Lung (tissue), 12 donors: ENCODE measurements around the gene DPP6. TPM values are rescaled to one million over a fixed set of nuclear protein-coding genes. Genes with fewer than 3 reads are reported as not detected.

Experiments
- ATAC-seq: fragments of 200-7000 bp; cut with Tn5 transposase; one replicate; pipeline ENCODE4 v1.9.1; 2020; ENCODE audit warnings: moderate number of reproducible peaks; ENCODE audit not compliant: insufficient read depth, low FRiP score
- DNase-seq, 3 donors: peaks; one replicate each; pipeline ENCODE4 v3.0.0-alpha.2; 2013 to 2017
- H3K27ac ChIP-seq, 2 donors: one replicate each; pipeline ENCODE4 v1.5.1; 2013; ENCODE audit warnings: mild to moderate bottlenecking in 2 of 2, moderate library complexity in 2 of 2, control low read depth in 1 of 2, inconsistent platforms in 1 of 2, low read depth in 1 of 2, low read length in 1 of 2
- H3K27me3 ChIP-seq, 3 donors: one replicate each; pipeline ENCODE4 v1.5.1; 2013; ENCODE audit warnings: low read length in 2 of 3; ENCODE audit not compliant: control insufficient read depth in 3 of 3, insufficient read depth in 3 of 3
- H3K36me3 ChIP-seq, 4 donors: one replicate each; pipeline ENCODE4 v1.5.1; 2013; ENCODE audit warnings: low read length in 4 of 4, mild to moderate bottlenecking in 1 of 4, moderate library complexity in 1 of 4; ENCODE audit not compliant: control insufficient read depth in 4 of 4, insufficient read depth in 4 of 4
- H3K4me1 ChIP-seq, 5 donors: one replicate each; pipeline ENCODE4 v1.5.1; 2013; ENCODE audit warnings: low read length in 5 of 5, mild to moderate bottlenecking in 2 of 5, moderate library complexity in 1 of 5; ENCODE audit not compliant: control insufficient read depth in 5 of 5, insufficient read depth in 5 of 5
- H3K4me3 ChIP-seq: one replicate; pipeline ENCODE4 v1.5.1; 2013; ENCODE audit warnings: mild to moderate bottlenecking, control low read depth, moderate library complexity
- H3K9ac ChIP-seq, 2 donors: one replicate each; pipeline ENCODE4 v1.5.1; 2013; ENCODE audit warnings: low read length in 2 of 2, control low read depth in 1 of 2; ENCODE audit not compliant: insufficient read depth in 1 of 2
- H3K9me3 ChIP-seq, 4 donors: one replicate each; pipeline ENCODE4 v1.5.1; 2013; ENCODE audit warnings: low read length in 3 of 4, mild to moderate bottlenecking in 1 of 4, moderate library complexity in 1 of 4; ENCODE audit not compliant: control insufficient read depth in 4 of 4, insufficient read depth in 3 of 4
- CTCF ChIP-seq: IDR thresholded peaks from 2 replicates; pipeline ENCODE4 v1.5.1; 2012; ENCODE audit warnings: mild to moderate bottlenecking; ENCODE audit errors: control extremely low read depth, extremely low read depth
- WGBS, 2 donors: extraction: QIAGEN DNeasy Blood & Tissue Kit; methylation state at CpG; one replicate each; pipeline ENCODE4 v1.1.7; 2013; 5-methylcytosine and 5-hydroxymethylcytosine counted together
- polyA plus RNA-seq, 2 donors: library from polyadenylated mRNA; stranded (reverse); fragments of 200-250 nt; gene quantifications; one replicate each; pipeline ENCODE4 v1.2.1, GENCODE V29; 2013
- total RNA-seq, 2 donors: library from RNA; depleted of rRNA in 1 of 2; stranded (reverse); fragments of >200 nt in 1 of 2; gene quantifications; one replicate each; pipeline ENCODE4 v1.2.1, GENCODE V29; 2014 to 2021
- donor health status: control.
- donor health status: control.
- donor health status: Bipolar disorder and iron deficiency.
- donor health status: healthy.
- donor health status: DM: yes; HTN: yes; CAD: no.

Gene DPP6
- total and polyA plus RNA-seq, 4 donors = 0.08 to 1.3 (median 0.75) TPM

- no peaks in the 10 kb centered on the region for H3K27me3 ChIP-seq
- H3K36me3 ChIP-seq = no peaks in the 10 kb centered on the region
- H3K9me3 ChIP-seq = peaks cover 0 to 11% (median 1%) of the 10 kb centered on the region in 4 donors
- H3K4me1 ChIP-seq = no peaks in the 10 kb centered on the region
- H3K9ac ChIP-seq = no peak overlapping the region
- H3K27ac ChIP-seq = no peak overlapping the region
- no peak overlapping the region for H3K4me3 ChIP-seq
- DNase-seq (no peak), ATAC-seq (no peak)
- TF ChIP-seq CTCF = no peak
- 75 to 88% methylated on average over 16 of the region's 16 CpGs for WGBS, 2 donors
Observed at GRCh38 chr7:154781369-154782303, 729.4 kb downstream of the DPP6 start.

GRCh38 chr7:154783281-154783909 lies 731.2 kb downstream of the DPP6 start:
- ATAC-seq = no peak

GRCh38 chr7:154785898-154786297 lies 733.7 kb downstream of the DPP6 start:
- H3K27ac ChIP-seq = no peak overlapping the region
- TF ChIP-seq CTCF = no peak
- peaks cover 0 to 13% (median 1%) of the 10 kb centered on the region in 4 donors for H3K9me3 ChIP-seq
- 24 to 78% methylated on average over 2 of the region's 2 CpGs for WGBS, 2 donors
- no peak overlapping the region for H3K4me3 ChIP-seq
- H3K36me3 ChIP-seq = no peaks in the 10 kb centered on the region
- H3K4me1 ChIP-seq = no peaks in the 10 kb centered on the region
- ATAC-seq = no peak
- H3K27me3 ChIP-seq = peaks cover 0 to 2% (median 0%) of the 10 kb centered on the region in 3 donors
- no peak for DNase-seq
- H3K9ac ChIP-seq = no peak overlapping the region

More at GRCh38 chr7:154783281-154783909, 731.2 kb downstream of the DPP6 start:
- no peaks in the 10 kb centered on the region for H3K4me1 ChIP-seq
- no peak for DNase-seq
- no peak for TF ChIP-seq CTCF
- no peak overlapping the region for H3K9ac ChIP-seq
- H3K9me3 ChIP-seq = peaks cover 0 to 11% (median 1%) of the 10 kb centered on the region in 4 donors
- no peaks in the 10 kb centered on the region for H3K36me3 ChIP-seq
- no peaks in the 10 kb centered on the region for H3K27me3 ChIP-seq
- no peak overlapping the region for H3K4me3 ChIP-seq
- no peak overlapping the region for H3K27ac ChIP-seq
- WGBS, 2 donors = 76 to 87% methylated on average over 18 of the region's 18 CpGs
